Cardiac fibroblast (primary cell): ENCODE results near the gene PPP1R14C.
A peak's percentile ranks its signal among the peaks of the same experiment; 100 is the strongest.

Experiments
- DNase-seq, 2 donors: peaks; one replicate each; pipeline versions ENCODE4 v3.0.0 to v3.0.0-alpha.2; 2010; ENCODE audit warnings: low read depth in 2 of 2
- H3K4me3 ChIP-seq, 2 donors: replicated peaks in 1 of 2; 1 replicate in 1 of 2; 2 replicates in 1 of 2; pipeline ENCODE4 v1.5.1; 2011; ENCODE audit warnings: low read depth in 2 of 2, low read length in 2 of 2, mild to moderate bottlenecking in 2 of 2, moderate library complexity in 1 of 2
- CTCF ChIP-seq: IDR thresholded peaks from one replicate; pipeline ENCODE4 v1.5.1; 2011; ENCODE audit warnings: low read depth, mild to moderate bottlenecking, low read length, inconsistent platforms

The PPP1R14C gene

GRCh38 chr6:150209415-150209814 is 66.6 kb downstream of the PPP1R14C start:
- no peak for DNase-seq
- no peak overlapping the region for H3K4me3 ChIP-seq
- no peak for TF ChIP-seq CTCF

DNA sequence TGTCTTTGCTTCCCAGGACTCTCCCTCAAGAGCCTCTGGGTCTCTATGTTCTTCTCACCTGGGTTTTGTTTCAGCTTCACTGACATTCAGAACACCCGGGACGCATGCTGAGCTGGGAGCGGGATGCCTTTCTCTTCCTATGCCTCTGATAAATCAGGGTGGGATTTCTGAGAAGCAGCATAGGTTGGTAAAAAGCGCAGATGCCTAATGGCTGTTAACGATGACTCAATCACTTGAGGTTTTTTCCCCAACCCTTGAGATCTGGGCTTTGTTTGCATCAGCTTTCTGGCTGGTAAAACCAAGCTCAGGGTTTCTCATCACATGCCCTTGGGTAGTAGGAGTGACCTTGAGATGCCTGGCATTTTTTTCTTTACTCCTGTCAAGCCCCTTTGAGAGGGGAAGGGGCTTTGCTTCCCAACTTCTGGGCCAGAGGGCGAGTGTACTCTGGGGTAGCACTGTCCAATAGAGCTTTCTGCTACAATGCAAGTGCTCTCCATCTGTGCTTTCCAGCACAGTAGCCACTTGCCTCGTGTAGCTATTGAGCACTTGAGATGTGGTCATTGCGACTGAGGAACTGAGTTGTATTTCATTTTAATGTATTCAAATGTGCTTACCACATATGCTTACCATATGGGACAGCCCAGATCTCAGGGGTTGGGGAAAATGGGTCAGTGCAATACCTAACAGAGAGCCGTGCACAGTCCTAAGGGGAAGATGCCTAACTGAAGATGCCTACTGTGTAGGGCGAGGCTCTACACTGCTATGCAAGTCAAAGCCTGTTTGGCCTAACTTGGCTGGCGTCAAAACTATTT is 69.1 kb downstream of the PPP1R14C start:
- no peak overlapping the region for H3K4me3 ChIP-seq
- no peak for TF ChIP-seq CTCF
- no peak for DNase-seq

- no peak for TF ChIP-seq CTCF
- peak; percentile 1 to 23 for DNase-seq
- no peak overlapping the region for H3K4me3 ChIP-seq
Observed at GRCh38 chr6:150212778-150213177, 69.9 kb downstream of the PPP1R14C start.

DNA sequence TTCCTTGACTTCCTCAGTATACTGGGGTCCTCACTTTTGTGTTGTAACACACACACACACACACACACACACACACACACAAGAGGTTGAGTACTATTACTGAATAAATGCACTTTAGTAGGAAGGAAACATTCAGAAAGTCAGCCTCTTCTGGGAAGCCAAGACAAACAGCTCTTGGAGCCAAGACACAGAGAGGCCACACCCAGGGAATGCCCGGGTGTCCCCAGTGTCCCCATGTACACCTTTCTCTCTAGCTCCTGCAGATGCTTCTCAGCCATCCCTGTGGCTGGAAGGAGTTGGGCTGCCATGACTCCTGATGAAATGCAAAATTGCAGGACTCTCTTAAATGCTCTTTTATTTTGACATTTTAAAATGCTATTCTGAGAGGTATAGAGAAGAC is 70.5 kb downstream of the PPP1R14C start:
- TF ChIP-seq CTCF = no peak
- DNase-seq = no peak
- H3K4me3 ChIP-seq = no peak overlapping the region

- no peak for TF ChIP-seq CTCF
- no peak for DNase-seq
- H3K4me3 ChIP-seq = no peak overlapping the region
Observed at GRCh38 chr6:150214310-150214709, 71.5 kb downstream of the PPP1R14C start.

DNA sequence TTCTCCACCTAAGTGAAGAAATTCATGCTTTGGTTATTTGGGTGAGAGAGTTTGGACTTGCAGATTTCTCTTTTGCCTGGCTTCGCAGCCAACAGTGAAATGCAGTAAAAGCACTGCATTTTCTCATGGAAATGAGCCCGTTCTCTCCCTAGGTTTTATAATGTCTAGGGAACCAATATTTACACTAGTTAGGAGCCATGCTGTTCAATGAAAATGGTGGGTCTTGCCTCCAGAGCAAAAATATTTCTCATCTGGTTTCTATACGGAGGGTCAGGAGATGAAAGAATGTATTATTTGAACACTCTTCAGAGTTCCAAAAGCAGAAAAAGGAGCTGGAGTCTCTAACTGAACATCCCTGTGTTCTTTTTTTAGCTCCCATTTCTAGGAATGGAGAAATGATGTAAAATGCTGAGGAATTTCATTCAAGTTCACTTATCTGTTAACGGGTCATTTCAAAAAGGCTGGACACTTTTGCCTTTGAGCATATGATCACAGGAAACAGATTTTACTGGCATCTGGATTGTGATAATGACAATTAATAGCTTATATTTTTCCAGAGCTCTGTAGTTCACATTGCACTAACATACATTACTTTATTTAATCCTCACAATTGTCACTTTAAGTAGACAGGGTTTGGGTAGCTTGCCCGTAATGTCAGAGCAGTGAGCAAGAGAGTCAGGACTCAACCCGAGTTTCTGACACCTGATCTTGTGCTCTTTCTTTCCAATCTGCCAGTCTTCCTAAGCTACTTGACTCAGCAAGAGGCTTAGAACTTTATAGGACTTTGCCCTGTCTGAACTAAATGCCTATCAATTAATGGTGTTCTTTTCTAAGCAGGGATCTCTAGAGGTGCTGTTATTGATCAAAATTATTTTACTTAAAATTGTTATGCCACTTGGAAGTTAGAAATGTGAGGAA is 78.0 kb downstream of the PPP1R14C start:
- no peak for DNase-seq
- TF ChIP-seq CTCF = no peak
- no peak overlapping the region for H3K4me3 ChIP-seq
